ENCODE results near the gene C6orf58.
"Not testable (repeated sequence)": the region's sequence is repeated elsewhere in the genome, so short reads cannot be mapped to it uniquely, and the experiment has no call there.

C6orf58 gene

GRCh38 chr6:127592964-127593363 is 16.0 kb downstream of the C6orf58 start:
- no peak for DNase-seq

GRCh38 chr6:127593456-127593855 is 16.5 kb downstream of the C6orf58 start:
- not testable (repeated sequence) for DNase-seq

GRCh38 chr6:127606131-127606562 is 29.2 kb downstream of the C6orf58 start:
- DNase-seq = no peak

GRCh38 chr6:127608554-127609270 is 31.7 kb downstream of the C6orf58 start:
- no peak for DNase-seq

GRCh38 chr6:127618729-127619128 is 41.8 kb downstream of the C6orf58 start:
- DNase-seq = no peak

GRCh38 chr6:127630800-127631199 is 53.8 kb downstream of the C6orf58 start:
- DNase-seq = no peak

- no peak for DNase-seq
Observed at GRCh38 chr6:127634178-127634577, 57.2 kb downstream of the C6orf58 start.

- no peak for DNase-seq
Observed at GRCh38 chr6:127635091-127635490, 58.1 kb downstream of the C6orf58 start.

GRCh38 chr6:127637830-127638409 is 60.9 kb downstream of the C6orf58 start:
- no peak for DNase-seq

Data from SIG-M5 (cell line).